Lung (tissue), 12 donors: Measurements from ENCODE around the gene LRP4. TPM values are rescaled to one million over a fixed set of nuclear protein-coding genes. Genes with fewer than 3 reads are reported as not detected.

Source experiments
- ATAC-seq: fragments of 200-7000 bp; cut with Tn5 transposase; one replicate; pipeline ENCODE4 v1.9.1; 2020; ENCODE audit warnings: moderate number of reproducible peaks; ENCODE audit not compliant: insufficient read depth, low FRiP score
- DNase-seq, 3 donors: peaks; one replicate each; pipeline ENCODE4 v3.0.0-alpha.2; 2013 to 2017
- H3K27ac ChIP-seq, 2 donors: one replicate each; pipeline ENCODE4 v1.5.1; 2013; ENCODE audit warnings: mild to moderate bottlenecking in 2 of 2, moderate library complexity in 2 of 2, control low read depth in 1 of 2, inconsistent platforms in 1 of 2, low read depth in 1 of 2, low read length in 1 of 2
- H3K27me3 ChIP-seq, 3 donors: one replicate each; pipeline ENCODE4 v1.5.1; 2013; ENCODE audit warnings: low read length in 2 of 3; ENCODE audit not compliant: control insufficient read depth in 3 of 3, insufficient read depth in 3 of 3
- H3K36me3 ChIP-seq, 4 donors: one replicate each; pipeline ENCODE4 v1.5.1; 2013; ENCODE audit warnings: low read length in 4 of 4, mild to moderate bottlenecking in 1 of 4, moderate library complexity in 1 of 4; ENCODE audit not compliant: control insufficient read depth in 4 of 4, insufficient read depth in 4 of 4
- H3K4me1 ChIP-seq, 5 donors: one replicate each; pipeline ENCODE4 v1.5.1; 2013; ENCODE audit warnings: low read length in 5 of 5, mild to moderate bottlenecking in 2 of 5, moderate library complexity in 1 of 5; ENCODE audit not compliant: control insufficient read depth in 5 of 5, insufficient read depth in 5 of 5
- H3K4me3 ChIP-seq: one replicate; pipeline ENCODE4 v1.5.1; 2013; ENCODE audit warnings: mild to moderate bottlenecking, control low read depth, moderate library complexity
- H3K9ac ChIP-seq, 2 donors: one replicate each; pipeline ENCODE4 v1.5.1; 2013; ENCODE audit warnings: low read length in 2 of 2, control low read depth in 1 of 2; ENCODE audit not compliant: insufficient read depth in 1 of 2
- H3K9me3 ChIP-seq, 4 donors: one replicate each; pipeline ENCODE4 v1.5.1; 2013; ENCODE audit warnings: low read length in 3 of 4, mild to moderate bottlenecking in 1 of 4, moderate library complexity in 1 of 4; ENCODE audit not compliant: control insufficient read depth in 4 of 4, insufficient read depth in 3 of 4
- CTCF ChIP-seq: IDR thresholded peaks from 2 replicates; pipeline ENCODE4 v1.5.1; 2012; ENCODE audit warnings: mild to moderate bottlenecking; ENCODE audit errors: control extremely low read depth, extremely low read depth
- WGBS, 2 donors: extraction: QIAGEN DNeasy Blood & Tissue Kit; methylation state at CpG; one replicate each; pipeline ENCODE4 v1.1.7; 2013; 5-methylcytosine and 5-hydroxymethylcytosine counted together
- polyA plus RNA-seq, 2 donors: library from polyadenylated mRNA; stranded (reverse); fragments of 200-250 nt; gene quantifications; one replicate each; pipeline ENCODE4 v1.2.1, GENCODE V29; 2013
- total RNA-seq, 2 donors: library from RNA; depleted of rRNA in 1 of 2; stranded (reverse); fragments of >200 nt in 1 of 2; gene quantifications; one replicate each; pipeline ENCODE4 v1.2.1, GENCODE V29; 2014 to 2021
- donor health status: control.
- donor health status: control.
- donor health status: Bipolar disorder and iron deficiency.
- donor health status: healthy.
- donor health status: DM: yes; HTN: yes; CAD: no.

Gene LRP4
- total and polyA plus RNA-seq, 4 donors: 1.0 to 30.8 (median 2.9) TPM

- DNase-seq (peak in 1 of 3 donors; percentile 10), ATAC-seq (no peak)
- Histone ChIP-seq H3K4me3 (no peak overlapping the region), H3K9me3 (no peaks in the 10 kb centered on the region), H3K27ac (peak overlapping the region in 1 of 2 donors; percentile 58), H3K36me3 (peaks cover 0 to 2% (median 0%) of the 10 kb centered on the region in 4 donors), H3K4me1 (peaks cover 3 to 66% (median 14%) of the 10 kb centered on the region in 5 donors), H3K9ac (peak overlapping the region; percentile 18 to 68), H3K27me3 (no peaks in the 10 kb centered on the region)
- 0 to 2% methylated on average over 31 of the region's 31 CpGs for WGBS, 2 donors
- no peak for TF ChIP-seq CTCF
Observed at GRCh38 chr11:46917109-46917761, 1.1 kb downstream of the LRP4 start.

DNA sequence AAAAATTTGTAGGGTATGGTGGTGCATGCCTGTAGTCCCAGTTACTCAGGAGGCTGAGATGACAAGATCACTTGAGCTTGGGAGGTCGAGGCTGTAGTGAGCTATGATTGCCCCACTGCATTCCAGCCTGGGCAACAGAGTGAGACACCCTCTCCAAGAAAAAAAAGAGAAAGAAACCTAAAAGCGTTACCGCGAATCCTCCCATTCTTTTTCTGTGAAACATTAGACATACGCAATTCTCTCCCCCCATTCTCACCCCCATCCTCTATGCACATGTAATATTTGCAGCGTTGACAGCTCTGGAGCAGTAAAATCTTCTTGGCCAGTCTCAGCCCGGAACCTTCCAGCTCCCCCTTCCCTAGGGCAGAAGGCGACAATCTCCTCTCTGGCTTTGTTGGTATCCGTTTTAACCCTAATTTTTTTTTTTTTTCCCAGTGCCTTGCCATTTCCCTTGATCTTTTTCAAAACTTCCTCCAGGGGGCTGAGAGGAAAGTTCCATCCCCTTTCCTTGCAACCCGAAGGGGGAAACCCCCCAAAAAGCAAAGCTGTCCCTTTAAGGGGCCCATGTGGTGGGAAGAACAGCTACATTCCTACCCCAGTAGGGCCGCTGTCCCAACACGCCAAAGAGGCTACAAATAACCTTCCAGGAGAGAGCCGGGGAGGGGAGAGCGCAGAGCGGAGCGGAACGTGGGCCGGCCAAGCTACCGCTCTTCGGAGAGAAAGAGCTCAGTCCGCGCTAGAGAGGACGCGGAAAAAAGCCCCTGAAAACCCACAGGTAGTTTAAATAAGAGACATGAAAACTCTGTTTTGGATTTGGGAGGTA, 1.9 kb downstream of the LRP4 start:
- Histone ChIP-seq H3K27me3 (no peaks in the 10 kb centered on the region), H3K36me3 (peaks cover 0 to 2% (median 0%) of the 10 kb centered on the region in 4 donors), H3K9me3 (no peaks in the 10 kb centered on the region), H3K27ac (peak overlapping the region in 1 of 2 donors; percentile 58), H3K4me3 (no peak overlapping the region), H3K4me1 (peaks cover 3 to 66% (median 14%) of the 10 kb centered on the region in 5 donors), H3K9ac (peak overlapping the region in 1 of 2 donors; percentile 68)
- 10 to 12% methylated on average over 24 of the region's 24 CpGs for WGBS, 2 donors
- TF ChIP-seq CTCF: no peak
- peak; percentile 84 to 89 (median 89) for DNase-seq
- no peak for ATAC-seq

DNA sequence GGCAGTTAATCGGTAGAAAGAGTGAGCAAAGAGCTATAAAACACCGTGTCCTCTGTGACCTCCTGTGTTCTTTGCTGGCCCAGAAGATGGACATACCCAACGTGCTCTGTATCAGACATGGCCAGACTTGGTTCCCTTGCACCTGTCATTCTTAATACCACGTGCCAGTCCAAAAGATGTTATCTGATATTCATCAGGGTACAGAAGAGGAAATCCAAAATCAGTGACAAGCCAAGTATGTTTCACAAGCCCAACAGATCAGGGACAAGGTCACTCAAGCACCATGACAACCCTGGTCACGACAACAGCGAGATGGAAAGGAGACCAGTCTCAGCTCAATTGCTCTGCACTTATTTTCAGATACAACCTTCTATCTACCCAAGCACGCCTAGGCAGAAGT, 3.4 kb downstream of the LRP4 start:
- Histone ChIP-seq H3K36me3 (peaks cover 0 to 2% (median 0%) of the 10 kb centered on the region in 4 donors), H3K27ac (peak overlapping the region in 1 of 2 donors; percentile 62), H3K27me3 (no peaks in the 10 kb centered on the region), H3K9me3 (no peaks in the 10 kb centered on the region), H3K9ac (no peak overlapping the region), H3K4me3 (no peak overlapping the region), H3K4me1 (peaks cover 3 to 51% (median 14%) of the 10 kb centered on the region in 5 donors)
- ATAC-seq (no peak), DNase-seq (no peak)
- no peak for TF ChIP-seq CTCF
- 64 to 71% methylated on average over 7 of the region's 7 CpGs for WGBS, 2 donors
